ENCODE results near the gene FAM180B.
"Not testable (repeated sequence)": the region's sequence is repeated elsewhere in the genome, so short reads cannot be mapped to it uniquely, and the experiment has no call there.

Gene FAM180B

GRCh38 chr11:47599902-47600301 lies 13.4 kb downstream of the FAM180B start:
- DNase-seq = no peak

GRCh38 chr11:47603295-47603694 lies 16.8 kb downstream of the FAM180B start:
- no peak for DNase-seq

- DNase-seq = no peak
Measured at GRCh38 chr11:47605921-47606320, 19.4 kb downstream of the FAM180B start.

GRCh38 chr11:47606731-47607130 lies 20.3 kb downstream of the FAM180B start:
- no peak for DNase-seq

GRCh38 chr11:47607380-47607779 lies 20.9 kb downstream of the FAM180B start:
- DNase-seq = no peak

- DNase-seq = no peak
Measured at GRCh38 chr11:47609675-47610074, 23.2 kb downstream of the FAM180B start.

GRCh38 chr11:47611348-47611794 lies 24.9 kb downstream of the FAM180B start:
- no peak for DNase-seq

- no peak for DNase-seq
Measured at GRCh38 chr11:47615249-47615648, 28.8 kb downstream of the FAM180B start.

- DNase-seq = no peak
Measured at GRCh38 chr11:47616726-47617416, 30.4 kb downstream of the FAM180B start.

GRCh38 chr11:47617417-47617809 lies 30.9 kb downstream of the FAM180B start:
- DNase-seq = no peak

GRCh38 chr11:47620836-47621378 lies 34.4 kb downstream of the FAM180B start:
- no peak for DNase-seq

GRCh38 chr11:47626234-47626633 lies 39.8 kb downstream of the FAM180B start:
- no peak for DNase-seq

GRCh38 chr11:47628026-47628425 lies 41.5 kb downstream of the FAM180B start:
- no peak for DNase-seq

- DNase-seq = no peak
Measured at GRCh38 chr11:47631473-47631872, 45.0 kb downstream of the FAM180B start.

- not testable (repeated sequence) for DNase-seq
Measured at GRCh38 chr11:47636331-47636730, 49.9 kb downstream of the FAM180B start.

Data from stimulated activated CD4-positive, alpha-beta T cell treated with anti-CD3 and anti-CD28 coated beads, Interleukin-2, amount 100 ng/mL, for 24 hours (primary cell).